Activated CD8-positive, alpha-beta memory T cell treated with anti-CD3 and anti-CD28 coated beads for 48 hours (primary cell): ENCODE results near the gene MGAT4C.

Experiments used
- DNase-seq, 3 experiments: peaks; one replicate each; pipeline ENCODE4 v3.0.0-alpha.2; 2020; ENCODE audit warnings: low read depth in 2 of 3, low spot score in 2 of 3

MGAT4C gene

DNA sequence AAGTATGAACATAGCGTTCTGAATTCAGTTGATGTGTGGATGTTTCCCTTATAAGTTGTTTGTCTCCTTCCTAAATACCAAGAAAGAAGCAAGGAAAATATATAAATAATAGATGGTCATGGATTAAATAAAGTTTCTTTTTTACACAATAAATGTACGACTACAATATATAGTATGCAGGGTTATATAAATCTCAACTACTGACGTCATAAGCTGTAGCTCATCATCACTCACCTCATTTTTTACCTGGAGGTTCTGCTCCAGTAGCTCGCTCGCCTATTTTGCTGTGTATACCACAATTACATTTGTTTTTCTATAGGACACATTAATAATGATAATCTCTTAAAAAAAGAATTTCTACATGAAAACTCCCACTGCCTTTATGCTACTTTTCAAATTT, 272.6 kb downstream of the MGAT4C start:
- no peak for DNase-seq

DNA sequence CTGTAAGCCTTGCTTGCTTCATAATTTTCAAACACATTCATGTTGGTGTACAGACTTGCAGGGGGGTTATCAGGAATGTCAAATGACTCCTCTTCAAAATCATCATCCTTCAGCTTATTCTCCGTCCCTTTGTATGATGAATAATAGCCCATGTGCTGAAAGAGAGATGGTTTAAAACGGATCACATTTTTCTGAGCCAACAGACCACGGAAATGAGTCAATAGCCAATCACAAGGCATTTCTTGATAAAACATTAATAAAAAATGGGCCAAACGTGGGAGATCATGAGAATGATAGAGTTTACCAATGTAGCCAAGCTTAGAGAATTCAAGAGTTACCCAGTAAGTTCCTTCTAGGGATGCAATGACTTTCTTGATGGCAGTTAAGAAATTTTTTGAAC, 276.6 kb downstream of the MGAT4C start:
- DNase-seq = no peak

DNA sequence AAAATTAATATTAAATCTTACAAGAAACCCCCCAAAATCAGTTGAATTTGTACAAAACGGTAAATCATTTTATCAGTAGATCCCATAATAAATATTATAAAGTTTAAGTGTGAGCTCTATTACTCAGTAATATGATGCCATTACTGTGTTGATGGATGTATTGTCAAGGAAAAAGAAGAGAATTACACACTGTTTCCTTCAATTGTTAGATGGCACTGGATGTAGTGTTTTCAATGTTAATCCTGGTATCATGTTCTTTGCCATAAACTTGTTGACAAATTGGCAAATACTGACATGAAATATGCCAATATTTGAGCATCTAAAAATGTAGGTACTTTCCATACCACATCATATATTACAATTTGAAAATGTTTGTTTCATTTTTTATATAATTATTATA, 280.5 kb downstream of the MGAT4C start:
- DNase-seq = no peak

DNA sequence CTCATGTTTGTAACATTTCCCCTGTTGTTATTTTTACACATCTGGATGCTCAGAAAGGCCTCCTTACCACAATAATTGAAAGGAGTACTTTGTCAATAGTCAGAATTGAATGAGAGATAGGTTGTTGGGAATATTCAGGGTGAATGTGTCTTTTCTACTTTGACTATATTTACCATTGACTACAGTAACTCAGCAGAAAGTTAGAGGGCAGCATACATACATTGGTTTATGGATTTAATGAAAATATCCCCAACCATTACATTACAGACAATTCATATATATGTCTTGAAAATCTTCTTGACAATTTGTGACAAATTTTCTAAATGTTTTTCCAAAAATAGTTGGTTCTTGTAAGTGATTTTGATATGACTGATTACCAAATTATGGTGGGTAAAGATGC, 284.4 kb downstream of the MGAT4C start:
- DNase-seq = no peak

DNA sequence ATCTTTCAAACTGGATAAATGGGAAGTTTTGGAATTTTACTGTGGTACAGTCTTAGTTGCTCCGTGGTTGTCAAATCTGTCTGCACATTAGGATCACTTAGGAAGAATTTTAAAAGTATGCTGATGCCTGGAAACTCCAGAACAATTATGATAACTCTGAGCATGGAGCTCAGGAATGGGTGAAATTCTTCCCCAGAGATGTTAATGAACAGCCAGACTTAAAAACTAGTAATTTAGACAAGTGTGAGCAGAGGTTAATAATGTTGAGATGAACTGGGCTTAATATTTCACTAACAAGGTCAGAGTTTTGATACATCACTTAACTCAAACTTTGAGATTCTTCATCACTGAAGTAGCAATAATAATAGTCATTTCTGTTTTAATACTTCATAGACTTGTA, 287.6 kb downstream of the MGAT4C start:
- no peak for DNase-seq

DNA sequence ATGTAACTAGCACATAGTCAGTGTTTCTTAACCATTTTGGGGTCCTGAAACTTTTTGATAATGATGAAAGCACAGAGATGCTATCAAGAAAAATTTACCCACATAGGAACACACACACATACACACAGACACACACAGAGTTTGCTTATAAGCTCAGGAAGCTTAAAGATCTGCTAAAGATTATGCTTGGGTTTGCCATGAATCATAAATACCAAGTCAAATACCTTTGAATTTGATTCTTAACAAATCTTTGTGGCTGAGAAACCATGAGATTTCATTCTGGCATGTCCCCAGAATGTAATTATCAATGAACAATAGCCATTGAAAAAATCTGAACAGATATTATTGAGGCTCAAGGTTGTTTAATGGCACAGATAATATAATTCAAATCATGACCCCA, 292.9 kb downstream of the MGAT4C start:
- DNase-seq = no peak

DNA sequence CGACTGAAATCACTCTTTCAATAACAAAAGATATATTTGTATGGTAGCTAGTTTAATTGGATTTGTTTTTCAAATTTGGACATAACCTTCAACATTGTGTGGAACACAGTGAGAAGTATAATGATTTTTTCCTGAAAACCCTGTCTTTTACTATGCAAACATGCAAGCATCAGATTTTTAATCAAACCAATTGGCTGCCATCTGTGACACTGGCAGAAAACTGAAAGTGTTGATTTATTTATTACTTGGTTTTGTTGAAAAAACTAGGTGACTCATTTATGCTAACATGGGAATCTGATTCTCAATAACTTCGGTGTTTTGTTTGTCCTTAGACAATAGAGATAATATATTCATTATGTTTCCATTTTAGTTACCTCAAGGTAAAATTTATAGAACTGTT, 300.1 kb downstream of the MGAT4C start:
- no peak for DNase-seq

DNA sequence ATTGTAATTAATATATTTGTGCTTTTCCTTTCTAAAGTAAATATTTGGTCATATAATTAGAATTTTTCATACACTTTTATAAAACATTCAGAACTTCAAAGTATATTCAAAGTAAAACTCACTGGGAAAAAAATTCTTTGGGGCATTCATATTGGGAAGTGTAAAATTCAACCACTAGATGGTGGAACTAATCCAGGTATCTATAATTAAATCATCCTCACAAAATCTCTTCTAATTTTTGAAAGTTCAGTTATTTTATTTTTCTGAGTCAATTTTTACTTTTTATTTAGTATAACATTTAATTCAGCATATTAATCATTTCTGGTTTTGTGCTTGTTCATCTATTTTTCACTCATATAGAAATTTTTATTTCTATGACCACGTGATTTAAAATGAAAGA, 301.1 kb downstream of the MGAT4C start:
- DNase-seq = no peak

DNA sequence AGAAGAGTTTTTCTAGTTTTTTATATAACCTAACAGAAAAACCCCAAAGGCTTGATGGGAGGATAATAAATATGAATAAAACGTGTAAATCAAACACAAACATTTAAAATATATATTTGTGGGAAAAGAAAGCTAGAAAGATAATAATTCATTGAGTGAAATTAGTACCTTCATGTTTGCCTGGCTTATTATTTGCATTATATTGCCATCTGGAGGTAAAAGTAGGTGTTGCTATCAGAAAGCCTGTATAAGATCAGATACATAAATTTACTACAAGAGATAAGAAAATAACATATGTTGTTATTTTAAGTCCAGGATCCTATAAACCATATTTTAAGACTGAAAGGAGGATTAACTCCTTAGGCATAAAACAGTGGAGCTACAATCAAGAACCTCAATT, 304.4 kb downstream of the MGAT4C start:
- no peak for DNase-seq

DNA sequence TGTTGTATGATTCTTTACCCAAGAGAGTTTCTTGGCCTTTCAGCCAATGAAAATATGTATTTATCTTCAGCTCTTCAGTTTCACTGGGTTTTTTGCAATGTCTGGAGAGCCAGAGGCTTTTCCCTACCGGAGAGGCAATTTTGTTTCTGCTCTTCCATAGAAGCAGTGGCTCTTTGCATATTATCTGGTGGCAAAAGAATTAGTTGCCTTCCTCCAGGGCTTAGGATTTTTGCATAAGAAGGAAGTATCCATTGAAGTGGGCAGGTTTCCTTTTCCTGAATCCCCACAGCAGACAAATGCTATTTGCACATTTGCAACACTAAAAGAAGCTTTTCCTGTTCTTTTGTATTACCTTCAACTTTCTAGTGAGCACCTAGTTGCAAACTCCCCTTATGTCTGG, 306.9 kb downstream of the MGAT4C start:
- DNase-seq = no peak

DNA sequence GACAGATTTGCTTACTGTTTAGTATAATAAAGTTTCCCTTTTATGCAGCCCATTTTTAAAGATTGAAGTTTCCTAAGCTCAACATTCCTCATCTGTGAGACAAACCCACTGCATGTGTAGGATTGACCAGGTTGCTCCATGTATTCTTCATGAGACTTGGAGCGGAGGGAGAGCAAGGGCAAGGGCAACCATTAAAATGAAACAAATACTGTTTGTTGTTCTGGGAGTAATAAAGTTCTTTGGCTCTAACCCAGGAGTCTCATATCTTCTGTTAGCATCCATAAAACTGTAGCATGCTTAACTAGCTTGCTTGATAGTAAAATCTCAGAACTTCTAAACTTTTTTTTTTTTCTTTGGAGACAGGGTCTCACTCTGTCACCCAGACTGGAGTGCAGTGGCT, 307.9 kb downstream of the MGAT4C start:
- no peak for DNase-seq

DNA sequence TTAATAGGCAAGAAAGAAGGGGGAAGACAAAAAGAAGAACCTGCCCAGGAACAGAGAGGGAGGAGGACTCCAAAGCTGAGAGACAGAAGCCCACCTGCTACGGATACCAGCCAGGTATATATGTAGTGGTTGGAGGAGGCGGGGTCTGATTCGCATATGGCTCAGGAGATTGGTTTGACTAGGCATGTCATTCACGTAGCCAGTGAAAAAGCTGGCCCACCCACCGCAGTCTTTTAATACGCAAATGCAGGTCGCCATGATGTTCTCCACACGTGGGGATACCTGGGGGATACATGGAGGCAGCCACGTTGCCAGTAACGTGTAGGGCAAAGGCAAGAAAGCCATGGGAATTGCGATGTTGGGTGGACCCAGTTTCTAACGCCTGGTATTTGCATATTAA, 308.9 kb downstream of the MGAT4C start:
- no peak for DNase-seq

DNA sequence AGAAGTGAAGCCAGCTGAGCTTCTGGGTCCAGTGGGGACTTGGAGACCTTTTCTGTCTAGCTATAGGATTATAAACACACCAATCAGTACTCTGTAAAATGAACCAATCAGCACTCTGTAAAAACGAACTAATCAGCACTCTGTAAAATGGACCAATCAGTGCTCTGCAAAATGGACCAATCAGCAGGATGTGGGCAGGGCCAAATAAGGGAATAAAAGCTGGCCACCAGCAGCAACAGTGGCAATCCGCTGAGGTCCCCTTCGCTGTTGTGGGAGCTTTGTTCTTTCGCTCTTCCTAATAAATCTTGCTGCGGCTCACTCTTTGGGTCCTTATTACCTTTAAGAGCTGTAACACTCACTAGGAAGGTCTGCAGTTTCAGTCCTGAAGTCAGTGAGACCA, 309.8 kb downstream of the MGAT4C start:
- DNase-seq = no peak

DNA sequence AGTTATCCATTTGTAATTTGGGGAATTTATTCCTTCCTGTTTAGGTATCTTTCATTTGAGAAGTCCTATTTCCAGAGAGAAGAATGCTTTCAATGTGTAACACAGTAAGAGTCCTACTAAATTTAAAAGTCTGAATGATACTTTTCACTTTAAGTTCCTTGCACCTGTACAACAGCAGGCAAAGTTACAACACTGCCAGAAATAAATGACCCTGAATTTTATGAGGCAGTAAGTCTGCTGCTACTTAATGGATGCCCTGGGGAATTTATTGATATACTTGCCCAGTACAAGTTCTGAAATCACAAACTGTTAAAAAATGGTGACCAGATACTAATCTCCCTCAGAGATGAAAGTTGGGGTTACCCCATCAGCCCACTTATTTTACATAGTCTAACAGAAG, 329.0 kb downstream of the MGAT4C start:
- DNase-seq = no peak

DNA sequence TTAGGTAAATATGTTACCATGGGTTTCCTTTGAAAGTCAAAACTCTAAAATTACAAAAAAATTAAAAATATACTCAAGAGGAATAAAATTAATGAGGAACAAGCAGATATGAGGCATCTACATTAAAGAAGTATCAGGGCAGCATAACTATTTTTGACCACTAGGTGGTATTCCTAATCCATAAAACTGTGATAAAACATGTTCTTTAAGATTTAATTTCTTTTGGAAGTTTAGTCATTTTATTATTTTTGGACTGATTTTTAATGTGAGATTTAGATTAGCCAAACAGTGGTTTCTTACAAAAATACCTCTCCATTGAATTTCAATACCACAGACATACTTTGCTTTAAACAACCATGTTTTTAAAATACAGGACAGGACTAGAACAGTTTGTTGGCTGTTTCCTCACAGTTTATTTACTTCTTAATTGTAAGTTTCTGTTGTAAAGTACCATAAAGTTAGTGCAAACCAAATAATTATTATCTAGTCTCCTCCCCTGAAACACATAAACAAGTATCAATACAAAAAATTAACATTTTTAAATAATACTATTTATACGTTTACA, 332.3 kb downstream of the MGAT4C start:
- no peak for DNase-seq

DNA sequence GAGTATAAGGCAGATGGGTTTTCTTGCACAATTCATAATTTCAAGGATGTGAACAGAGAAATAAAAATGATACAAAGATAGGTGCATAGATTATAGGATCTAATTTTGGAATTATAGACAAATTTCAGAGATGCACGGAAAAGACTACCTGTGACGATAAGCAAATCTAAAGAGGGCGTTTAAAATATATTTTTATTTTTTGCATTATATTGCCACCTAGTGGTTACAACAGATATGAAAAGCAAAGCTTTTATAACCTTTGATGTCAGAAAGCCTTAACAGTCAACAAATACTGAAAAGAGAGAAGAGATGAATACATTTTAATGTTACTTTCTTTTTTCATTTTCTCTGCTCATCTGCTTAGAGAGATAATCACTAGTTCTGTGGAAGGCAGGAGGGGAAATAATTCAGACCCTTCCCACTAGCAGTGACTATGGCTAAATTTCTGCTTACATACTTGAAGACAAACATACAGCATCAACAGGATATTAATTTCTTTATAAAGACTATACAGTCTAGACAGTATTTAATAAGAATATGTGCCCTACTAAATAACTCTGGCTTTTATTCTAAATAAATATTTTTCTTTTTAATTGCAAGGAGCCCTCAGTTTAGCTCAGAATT, 335.8 kb downstream of the MGAT4C start:
- no peak for DNase-seq
